ENCODE data around the gene CLMN. TPM values are rescaled to one million over a fixed set of nuclear protein-coding genes. Genes with fewer than 3 reads are reported as not detected.

CLMN gene
- total and polyA plus RNA-seq, 2 experiments from 2014 or later: 15.7 to 40.0 TPM

- Histone ChIP-seq H3K36me3 (replicated peaks; ENCODE audit: insufficient read depth, low read depth) (no peaks in the 10 kb centered on the region), H3K4me3 (no peak overlapping the region), H3K4me2 (no peak overlapping the region), H3K4me1 (ENCODE audit: insufficient read depth) (peaks cover 6% of the 10 kb centered on the region), H3K79me2 (no peaks in the 10 kb centered on the region), H3K27ac (no peak overlapping the region), H3K9me3 (ENCODE audit: low read depth) (no peaks in the 10 kb centered on the region), H2AFZ (no peak overlapping the region), H3K9me2 (replicated peaks; ENCODE audit: insufficient read depth) (no peaks in the 10 kb centered on the region), H4K20me1 (ENCODE audit: insufficient read depth, poor library complexity, severe bottlenecking) (no peaks in the 10 kb centered on the region), H3K27me3 (no peaks in the 10 kb centered on the region)
- TF ChIP-seq EZH2 (IDR thresholded peaks at IDR 0.05; ENCODE audit: borderline replicate concordance) (no peak), EZH2phosphoT487 (IDR thresholded peaks at IDR 0.05; ENCODE audit: low read depth, severe bottlenecking, unreplicated experiment) (no peak)
- TF ChIP-seq, protein P1, sequence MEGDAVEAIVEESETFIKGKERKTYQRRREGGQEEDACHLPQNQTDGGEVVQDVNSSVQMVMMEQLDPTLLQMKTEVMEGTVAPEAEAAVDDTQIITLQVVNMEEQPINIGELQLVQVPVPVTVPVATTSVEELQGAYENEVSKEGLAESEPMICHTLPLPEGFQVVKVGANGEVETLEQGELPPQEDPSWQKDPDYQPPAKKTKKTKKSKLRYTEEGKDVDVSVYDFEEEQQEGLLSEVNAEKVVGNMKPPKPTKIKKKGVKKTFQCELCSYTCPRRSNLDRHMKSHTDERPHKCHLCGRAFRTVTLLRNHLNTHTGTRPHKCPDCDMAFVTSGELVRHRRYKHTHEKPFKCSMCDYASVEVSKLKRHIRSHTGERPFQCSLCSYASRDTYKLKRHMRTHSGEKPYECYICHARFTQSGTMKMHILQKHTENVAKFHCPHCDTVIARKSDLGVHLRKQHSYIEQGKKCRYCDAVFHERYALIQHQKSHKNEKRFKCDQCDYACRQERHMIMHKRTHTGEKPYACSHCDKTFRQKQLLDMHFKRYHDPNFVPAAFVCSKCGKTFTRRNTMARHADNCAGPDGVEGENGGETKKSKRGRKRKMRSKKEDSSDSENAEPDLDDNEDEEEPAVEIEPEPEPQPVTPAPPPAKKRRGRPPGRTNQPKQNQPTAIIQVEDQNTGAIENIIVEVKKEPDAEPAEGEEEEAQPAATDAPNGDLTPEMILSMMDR (IDR thresholded peaks at IDR 0.05; ENCODE audit: poor library complexity): no peak
- DNase-seq (ENCODE audit: low spot score): no peak
- 81% methylated on average over 4 of the region's 4 CpGs for WGBS (ENCODE audit: low lambda C conversion rate, missing lambda C conversion rate)
Observed at GRCh38 chr14:95255013-95255412, 64.7 kb downstream of the CLMN start.

DNA sequence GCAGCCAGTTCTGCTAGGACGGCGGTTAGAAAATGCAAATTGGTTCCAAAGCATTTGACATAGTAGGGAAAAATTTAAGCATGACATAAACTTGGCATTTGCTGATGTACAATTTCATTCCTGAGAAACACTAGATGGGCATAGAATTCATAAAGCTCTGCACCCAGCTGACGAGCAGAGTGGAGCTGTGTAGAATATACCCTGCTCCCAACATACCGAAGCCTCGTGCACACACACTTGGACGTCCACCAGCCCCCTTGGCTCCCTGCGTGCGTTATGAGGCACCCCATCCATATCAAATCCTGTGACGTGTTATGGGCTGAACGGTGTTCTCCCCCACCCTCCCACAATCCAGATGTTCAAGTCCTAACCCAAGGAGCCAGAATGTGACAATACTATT lies 65.4 kb downstream of the CLMN start:
- Histone ChIP-seq H3K27me3 (no peaks in the 10 kb centered on the region), H3K36me3 (replicated peaks; ENCODE audit: insufficient read depth, low read depth) (no peaks in the 10 kb centered on the region), H2AFZ (no peak overlapping the region), H3K9me3 (ENCODE audit: low read depth) (no peaks in the 10 kb centered on the region), H3K27ac (no peak overlapping the region), H4K20me1 (ENCODE audit: insufficient read depth, poor library complexity, severe bottlenecking) (no peaks in the 10 kb centered on the region), H3K4me3 (no peak overlapping the region), H3K4me2 (no peak overlapping the region), H3K4me1 (ENCODE audit: insufficient read depth) (peaks cover 13% of the 10 kb centered on the region), H3K79me2 (no peaks in the 10 kb centered on the region), H3K9me2 (replicated peaks; ENCODE audit: insufficient read depth) (no peaks in the 10 kb centered on the region)
- 91% methylated on average over 10 of the region's 10 CpGs for whole genome bisulfite sequencing (ENCODE audit: low lambda C conversion rate, missing lambda C conversion rate)
- TF ChIP-seq, protein P1 (IDR thresholded peaks at IDR 0.05; ENCODE audit: poor library complexity): no peak
- TF ChIP-seq EZH2 (IDR thresholded peaks at IDR 0.05; ENCODE audit: borderline replicate concordance): no peak
- no peak for TF ChIP-seq EZH2phosphoT487 (IDR thresholded peaks at IDR 0.05; ENCODE audit: low read depth, severe bottlenecking, unreplicated experiment)
- no peak for DNase-seq (ENCODE audit: low spot score)

GRCh38 chr14:95253039-95253630 lies 66.6 kb downstream of the CLMN start:
- no peak overlapping the region for H2AFZ ChIP-seq
- WGBS (ENCODE audit: low lambda C conversion rate, missing lambda C conversion rate): 93% methylated on average over 6 of the region's 6 CpGs
- peaks cover 22% of the 10 kb centered on the region for H3K4me1 ChIP-seq (ENCODE audit: insufficient read depth)
- no peaks in the 10 kb centered on the region for H3K9me3 ChIP-seq (ENCODE audit: low read depth)
- H3K4me2 ChIP-seq: no peak overlapping the region
- H3K27me3 ChIP-seq: no peaks in the 10 kb centered on the region
- no peaks in the 10 kb centered on the region for H4K20me1 ChIP-seq (ENCODE audit: insufficient read depth, poor library complexity, severe bottlenecking)
- no peak overlapping the region for H3K27ac ChIP-seq
- no peak overlapping the region for H3K4me3 ChIP-seq
- no peak for DNase-seq (ENCODE audit: low spot score)
- H3K9me2 ChIP-seq (replicated peaks; ENCODE audit: insufficient read depth): no peaks in the 10 kb centered on the region
- no peaks in the 10 kb centered on the region for H3K36me3 ChIP-seq (replicated peaks; ENCODE audit: insufficient read depth, low read depth)
- TF ChIP-seq EZH2phosphoT487 (IDR thresholded peaks at IDR 0.05; ENCODE audit: low read depth, severe bottlenecking, unreplicated experiment) (no peak), EZH2 (IDR thresholded peaks at IDR 0.05; ENCODE audit: borderline replicate concordance) (no peak)
- TF ChIP-seq, protein P1 (IDR thresholded peaks at IDR 0.05; ENCODE audit: poor library complexity): no peak
- no peaks in the 10 kb centered on the region for H3K79me2 ChIP-seq
